GM18951 (cell line): ENCODE measurements around the gene PRXL2A.
"Not testable (repeated sequence)": the region's sequence is repeated elsewhere in the genome, so short reads cannot be mapped to it uniquely, and the experiment has no call there.

ENCODE experiments used
- POLR2A ChIP-seq: IDR thresholded peaks from 4 replicates; pipeline ENCODE4 v1.6.1; 2011; ENCODE audit warnings: mild to moderate bottlenecking; ENCODE audit not compliant: insufficient read length, insufficient read depth; ENCODE audit errors: extremely low read depth
- in situ Hi-C: fragments of 300-500 bp; cut with MboI; formaldehyde crosslinking; loops from one replicate; pipeline ENCODE4 v1.12.0; 2022; ENCODE audit warnings: low sequenced_read_pairs, mixed read lengths, inconsistent platforms; ENCODE audit not compliant: unreplicated experiment

Gene PRXL2A

GRCh38 chr10:80414142-80414895 is 6.0 kb downstream of the PRXL2A start:
- in situ Hi-C loops, result no loop called here
- no peak for TF ChIP-seq POLR2A

- no peak for TF ChIP-seq POLR2A
- in situ Hi-C loops, result no loop called here
Observed at GRCh38 chr10:80415734-80416478, 7.6 kb downstream of the PRXL2A start.

GRCh38 chr10:80416479-80417098 is 8.2 kb downstream of the PRXL2A start:
- in situ Hi-C loops, result no loop called here
- no peak for TF ChIP-seq POLR2A

GRCh38 chr10:80417256-80417655 is 8.9 kb downstream of the PRXL2A start:
- in situ Hi-C loops, result not testable (repeated sequence)

GRCh38 chr10:80421050-80421706 is 12.8 kb downstream of the PRXL2A start:
- in situ Hi-C loops, result no loop called here
- no peak for TF ChIP-seq POLR2A

- in situ Hi-C loops, result no loop called here
- TF ChIP-seq POLR2A, result no peak
Observed at GRCh38 chr10:80421707-80422536, 13.6 kb downstream of the PRXL2A start.

- in situ Hi-C loops, result no loop called here
- no peak for TF ChIP-seq POLR2A
Observed at GRCh38 chr10:80425901-80426300, 17.6 kb downstream of the PRXL2A start.

- in situ Hi-C loops, result no loop called here
- TF ChIP-seq POLR2A, result no peak
Observed at GRCh38 chr10:80427541-80427940, 19.2 kb downstream of the PRXL2A start.

- in situ Hi-C loops, result no loop called here
Observed at GRCh38 chr10:80429521-80429973, 21.2 kb downstream of the PRXL2A start.

GRCh38 chr10:80433134-80433533 is 24.8 kb downstream of the PRXL2A start:
- TF ChIP-seq POLR2A, result no peak
- in situ Hi-C loops, result no loop called here

More at GRCh38 chr10:80429521-80429973, 21.2 kb downstream of the PRXL2A start:
- TF ChIP-seq POLR2A, result no peak

GRCh38 chr10:80436446-80437098 is 28.2 kb downstream of the PRXL2A start:
- in situ Hi-C loops, result no loop called here
- TF ChIP-seq POLR2A, result no peak

- in situ Hi-C loops, result no loop called here
- TF ChIP-seq POLR2A, result no peak
Observed at GRCh38 chr10:80437227-80437626, 28.9 kb downstream of the PRXL2A start.
